CD4-positive, alpha-beta T cell (primary cell): ENCODE data around the gene PASD1. TPM values are rescaled to one million over a fixed set of nuclear protein-coding genes. Genes with fewer than 3 reads are reported as not detected.

Source experiments
- ATAC-seq: fragments of 200-7000 bp; cut with Tn5 transposase; one replicate; pipeline ENCODE4 v1.10.0; 2022; ENCODE audit warnings: mild to moderate bottlenecking; ENCODE audit not compliant: poor library complexity
- CTCF ChIA-PET: fragments of 350-600 bp; sonication (Branson Sonifier 250); formaldehyde crosslinking; loops from one replicate; lab custom pipeline; 2021; ENCODE audit warnings: antibody characterized with exemption, inconsistent platforms; lab: Charles Lee
- POLR2A ChIA-PET: fragments of 350-600 bp; sonication (Branson Sonifier 250); formaldehyde crosslinking; loops from one replicate; lab custom pipeline; 2021; ENCODE audit warnings: antibody characterized with exemption, inconsistent platforms; lab: Charles Lee
- DNase-seq, 14 experiments: peaks; one replicate each; pipeline ENCODE4 v3.0.0-alpha.2; 2013 to 2020; ENCODE audit warnings: mixed read lengths in 2 of 14
- H3K27ac ChIP-seq, 2 donors: one replicate each; pipeline versions ENCODE4 v1.5.1 to v1.7.0; 2013; ENCODE audit warnings: low read length in 2 of 2, low read depth in 1 of 2, mild to moderate bottlenecking in 1 of 2
- H3K27me3 ChIP-seq, 2 experiments: 1 replicate in 1 of 2; 2 replicates in 1 of 2; pipeline versions ENCODE4 v1.6.1 to v1.7.0; 2013; ENCODE audit warnings: low read length in 2 of 2, control low read depth in 1 of 2, mild to moderate bottlenecking in 1 of 2, moderate library complexity in 1 of 2; ENCODE audit not compliant: insufficient read depth in 2 of 2, control insufficient read depth in 1 of 2
- H3K36me3 ChIP-seq: one replicate; pipeline ENCODE4 v1.6.1; 2013; ENCODE audit warnings: low read length, control low read depth; ENCODE audit not compliant: insufficient read depth
- H3K4me1 ChIP-seq: one replicate; pipeline ENCODE4 v1.6.1; 2013; ENCODE audit warnings: low read length, control low read depth; ENCODE audit not compliant: insufficient read depth
- H3K4me3 ChIP-seq: one replicate; pipeline ENCODE4 v1.5.1; 2013; ENCODE audit warnings: mild to moderate bottlenecking, low read length, moderate library complexity
- H3K9me3 ChIP-seq, 2 experiments: 1 replicate in 1 of 2; 2 replicates in 1 of 2; pipeline versions ENCODE4 v1.6.1 to v1.7.0; 2013; ENCODE audit warnings: low read length in 2 of 2, mild to moderate bottlenecking in 2 of 2, control low read depth in 1 of 2, moderate library complexity in 1 of 2; ENCODE audit not compliant: control insufficient read depth in 1 of 2, insufficient read depth in 1 of 2
- H3K27ac Mint-ChIP-seq: one replicate; pipeline ENCODE4 v1.8.0; 2020; ENCODE audit warnings: mixed read lengths
- H3K27me3 Mint-ChIP-seq: one replicate; pipeline ENCODE4 v1.8.0; 2021; ENCODE audit warnings: mixed read lengths
- H3K36me3 Mint-ChIP-seq: one replicate; pipeline ENCODE4 v1.8.0; 2021; ENCODE audit warnings: low read depth, mixed read lengths
- H3K4me1 Mint-ChIP-seq: one replicate; pipeline ENCODE4 v1.8.0; 2021; ENCODE audit warnings: low read depth, mixed read lengths
- H3K4me3 Mint-ChIP-seq: one replicate; pipeline ENCODE4 v1.8.0; 2020; ENCODE audit warnings: mild to moderate bottlenecking, mixed read lengths
- H3K9me3 Mint-ChIP-seq: one replicate; pipeline ENCODE4 v1.8.0; 2020; ENCODE audit warnings: mixed read lengths
- intact Hi-C, 2 experiments: fragments of 100-400 bp; cut with DNase I in 1 of 2; cut with micrococcal nuclease in 1 of 2; formaldehyde crosslinking; loops; one replicate each; pipeline versions ENCODE4 v1.15.1 to v1.9.0; 2023 to 2025; cut with DNase I, micrococcal nuclease
- total RNA-seq, 174 experiments: library from RNA in 2 of 174; stranded (reverse) in 2 of 174; gene quantifications; one replicate each; pipeline ENCODE4 v1.2.3 and lab custom pipeline; 2021 to 2026
- TF ChIP-seq, protein P1 (sequence below): fragments of 200-600 bp; IDR thresholded peaks from one replicate; pipeline ENCODE4 v1.8.0; 2022; ENCODE audit warnings: antibody characterized with exemption, mild to moderate bottlenecking

PASD1 gene
- total RNA-seq, 2 experiments from 2014 or later, result not detected

DNA sequence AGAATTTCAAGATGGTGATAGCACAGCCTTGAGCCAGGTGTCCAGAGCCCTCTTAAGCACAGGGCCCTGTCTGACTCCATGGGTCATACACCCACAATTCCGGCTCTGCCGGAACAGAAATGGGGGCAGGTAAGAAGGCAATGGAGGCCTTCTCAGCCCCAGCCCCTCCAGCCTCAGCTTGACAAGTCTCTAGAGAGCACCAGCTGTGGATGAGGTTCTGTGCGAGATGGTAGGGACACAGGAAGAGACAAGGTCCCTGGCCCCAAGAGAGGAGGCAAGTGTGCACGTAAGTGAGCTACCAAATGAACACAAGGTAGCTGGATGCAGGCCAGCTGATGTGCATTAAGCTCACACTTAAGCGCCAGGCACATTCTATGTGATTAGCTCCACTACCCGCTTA, 129.3 kb downstream of the PASD1 start:
- Mint-ChIP-seq H3K4me1 (no peaks in the 10 kb centered on the region), H3K4me3 (no peak overlapping the region), H3K36me3 (no peaks in the 10 kb centered on the region), H3K9me3 (no peaks in the 10 kb centered on the region), H3K27me3 (peaks cover 24% of the 10 kb centered on the region), H3K27ac (no peak overlapping the region)
- intact Hi-C loops, result no loop called here
- DNase-seq, result no peak
- no peak overlapping the region for H3K4me3 ChIP-seq
- H3K36me3 ChIP-seq, result no peaks in the 10 kb centered on the region
- ATAC-seq, result no peak
- TF ChIP-seq, protein P1, sequence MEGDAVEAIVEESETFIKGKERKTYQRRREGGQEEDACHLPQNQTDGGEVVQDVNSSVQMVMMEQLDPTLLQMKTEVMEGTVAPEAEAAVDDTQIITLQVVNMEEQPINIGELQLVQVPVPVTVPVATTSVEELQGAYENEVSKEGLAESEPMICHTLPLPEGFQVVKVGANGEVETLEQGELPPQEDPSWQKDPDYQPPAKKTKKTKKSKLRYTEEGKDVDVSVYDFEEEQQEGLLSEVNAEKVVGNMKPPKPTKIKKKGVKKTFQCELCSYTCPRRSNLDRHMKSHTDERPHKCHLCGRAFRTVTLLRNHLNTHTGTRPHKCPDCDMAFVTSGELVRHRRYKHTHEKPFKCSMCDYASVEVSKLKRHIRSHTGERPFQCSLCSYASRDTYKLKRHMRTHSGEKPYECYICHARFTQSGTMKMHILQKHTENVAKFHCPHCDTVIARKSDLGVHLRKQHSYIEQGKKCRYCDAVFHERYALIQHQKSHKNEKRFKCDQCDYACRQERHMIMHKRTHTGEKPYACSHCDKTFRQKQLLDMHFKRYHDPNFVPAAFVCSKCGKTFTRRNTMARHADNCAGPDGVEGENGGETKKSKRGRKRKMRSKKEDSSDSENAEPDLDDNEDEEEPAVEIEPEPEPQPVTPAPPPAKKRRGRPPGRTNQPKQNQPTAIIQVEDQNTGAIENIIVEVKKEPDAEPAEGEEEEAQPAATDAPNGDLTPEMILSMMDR, result no peak
- no peaks in the 10 kb centered on the region for H3K4me1 ChIP-seq
- no peaks in the 10 kb centered on the region for H3K9me3 ChIP-seq
- ChIA-PET CTCF (no interaction called here), POLR2A (no interaction called here)
- no peak overlapping the region for H3K27ac ChIP-seq
- no peaks in the 10 kb centered on the region for H3K27me3 ChIP-seq

GRCh38 chrX:151694121-151694520, 130.6 kb downstream of the PASD1 start:
- Mint-ChIP-seq H3K4me1 (no peaks in the 10 kb centered on the region), H3K36me3 (no peaks in the 10 kb centered on the region), H3K4me3 (no peak overlapping the region), H3K9me3 (no peaks in the 10 kb centered on the region), H3K27ac (no peak overlapping the region), H3K27me3 (peaks cover 24% of the 10 kb centered on the region)
- ChIA-PET POLR2A (no interaction called here), CTCF (no interaction called here)
- intact Hi-C loops, result no loop called here
- H3K4me1 ChIP-seq, result no peaks in the 10 kb centered on the region
- H3K27me3 ChIP-seq, result no peaks in the 10 kb centered on the region
- H3K36me3 ChIP-seq, result no peaks in the 10 kb centered on the region
- H3K27ac ChIP-seq, result no peak overlapping the region
- no peaks in the 10 kb centered on the region for H3K9me3 ChIP-seq
- TF ChIP-seq, protein P1, result no peak
- DNase-seq, result no peak
- H3K4me3 ChIP-seq, result no peak overlapping the region
- no peak for ATAC-seq

- Mint-ChIP-seq H3K4me1 (no peaks in the 10 kb centered on the region), H3K27me3 (peaks cover 24% of the 10 kb centered on the region), H3K27ac (no peak within 1 kb of the TSS), H3K36me3 (no peaks in the 10 kb centered on the region), H3K9me3 (no peaks in the 10 kb centered on the region), H3K4me3 (no peak within 1 kb of the TSS)
- no peaks in the 10 kb centered on the region for H3K36me3 ChIP-seq
- H3K9me3 ChIP-seq, result no peaks in the 10 kb centered on the region
- no peaks in the 10 kb centered on the region for H3K27me3 ChIP-seq
- intact Hi-C loops, result no loop called here
- POLR2A ChIA-PET, result no interaction called here
- H3K27ac ChIP-seq, result no peak within 1 kb of the TSS
- no peak for ATAC-seq
- no peak within 1 kb of the TSS for H3K4me3 ChIP-seq
- no peak for DNase-seq
- CTCF ChIA-PET, result no interaction called here
- TF ChIP-seq, protein P1, result no peak
- no peaks in the 10 kb centered on the region for H3K4me1 ChIP-seq
These were observed 131.4 kb downstream of the PASD1 start, which contains the start of gene PRRG3 for GRCh38 chrX:151694661-151695582. TSS of gene PRRG3 (plus strand) at chrX:151695458. CDS start at chrX:151698815, 3,357 bp downstream.
